Neural progenitor cell (in vitro differentiated cells): ENCODE results near the gene TAF8.

Source experiments
- EZH2 ChIP-seq: fragments of 200-600 bp; sonication (generic); IDR thresholded peaks from 2 replicates; pipeline ENCODE4 v1.6.1; 2017; ENCODE audit warnings: antibody characterized with exemption, mild to moderate bottlenecking, moderate library complexity
- EZH2phosphoT487 ChIP-seq: fragments of 200-600 bp; sonication (generic); IDR thresholded peaks from 2 replicates; pipeline ENCODE4 v1.6.1; 2017; ENCODE audit warnings: antibody characterized with exemption
- TF ChIP-seq, protein P1 (sequence below): fragments of 200-600 bp; sonication (generic); IDR thresholded peaks from 2 replicates; pipeline ENCODE4 v1.5.1; 2017; ENCODE audit warnings: antibody characterized with exemption, mild to moderate bottlenecking

- TF ChIP-seq, protein P1, sequence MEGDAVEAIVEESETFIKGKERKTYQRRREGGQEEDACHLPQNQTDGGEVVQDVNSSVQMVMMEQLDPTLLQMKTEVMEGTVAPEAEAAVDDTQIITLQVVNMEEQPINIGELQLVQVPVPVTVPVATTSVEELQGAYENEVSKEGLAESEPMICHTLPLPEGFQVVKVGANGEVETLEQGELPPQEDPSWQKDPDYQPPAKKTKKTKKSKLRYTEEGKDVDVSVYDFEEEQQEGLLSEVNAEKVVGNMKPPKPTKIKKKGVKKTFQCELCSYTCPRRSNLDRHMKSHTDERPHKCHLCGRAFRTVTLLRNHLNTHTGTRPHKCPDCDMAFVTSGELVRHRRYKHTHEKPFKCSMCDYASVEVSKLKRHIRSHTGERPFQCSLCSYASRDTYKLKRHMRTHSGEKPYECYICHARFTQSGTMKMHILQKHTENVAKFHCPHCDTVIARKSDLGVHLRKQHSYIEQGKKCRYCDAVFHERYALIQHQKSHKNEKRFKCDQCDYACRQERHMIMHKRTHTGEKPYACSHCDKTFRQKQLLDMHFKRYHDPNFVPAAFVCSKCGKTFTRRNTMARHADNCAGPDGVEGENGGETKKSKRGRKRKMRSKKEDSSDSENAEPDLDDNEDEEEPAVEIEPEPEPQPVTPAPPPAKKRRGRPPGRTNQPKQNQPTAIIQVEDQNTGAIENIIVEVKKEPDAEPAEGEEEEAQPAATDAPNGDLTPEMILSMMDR, result peak; percentile 89
- no peak for TF ChIP-seq EZH2
- TF ChIP-seq EZH2phosphoT487, result no peak
Observed at GRCh38 chr6:42075159-42075838, 25.0 kb downstream of the TAF8 start.
